HepG2 (cell line): ENCODE measurements around the gene MFAP2. TPM values are rescaled to one million over a fixed set of nuclear protein-coding genes. Genes with fewer than 3 reads are reported as not detected.

Experiments
- ATAC-seq: fragments of 200-7000 bp; cut with Tn5 transposase; 3 replicates; pipeline ENCODE4 v1.9.1; 2020; ENCODE audit warnings: mild to moderate bottlenecking, moderate library complexity
- BruUV-seq: library from RNA; stranded (reverse); fragments of 400-500 nt; replicated peaks from 2 replicates; lab custom pipeline; 2021; lab: Mats Ljungman, UMichigan
- CTCF ChIA-PET: fragments of 300-600 bp; formaldehyde crosslinking; extraction: SDS; loops from one replicate; lab custom pipeline; 2021; ENCODE audit warnings: low total read pairs, inconsistent platforms, low intra/inter-chr PET ratio; lab: Yijun Ruan, JAX
- POLR2A ChIA-PET: fragments of 350-600 bp; sonication (Branson Sonifier 250); formaldehyde crosslinking; loops from one replicate; lab custom pipeline; 2020; ENCODE audit warnings: antibody characterized with exemption, inconsistent platforms; lab: Yijun Ruan, JAX
- DNase-seq: peaks from one replicate; pipeline ENCODE4 v3.0.0-alpha.2; 2015; ENCODE audit warnings: low spot score
- FAIRE-seq: peaks from 3 replicates; lab custom pipeline; 2011; peaks lifted over from hg19 to GRCh38; lab: Jason Lieb, UNC
- H2AFZ ChIP-seq: one replicate; pipeline ENCODE4 v1.6.1; 2011; ENCODE audit warnings: low read length, inconsistent platforms
- H3K27ac ChIP-seq: fragments of 300-600 bp; 3 replicates; pipeline ENCODE4 v1.8.0; 2011; ENCODE audit warnings: mixed run types, mild to moderate bottlenecking, mixed read lengths, low read length, inconsistent platforms; ENCODE audit not compliant: insufficient read depth; ENCODE audit errors: extremely low read length
- H3K27me3 ChIP-seq, 2 experiments: fragments of 200-600 bp in 1 of 2; 2 replicates in 1 of 2; 3 replicates in 1 of 2; pipeline versions ENCODE4 v1.6.0 to v1.8.0; 2011; ENCODE audit warnings: low read length in 2 of 2, mild to moderate bottlenecking in 2 of 2, moderate library complexity in 2 of 2, inconsistent platforms in 1 of 2; ENCODE audit not compliant: insufficient read depth in 2 of 2, control insufficient read depth in 1 of 2
- H3K36me3 ChIP-seq, 2 experiments: fragments of 200-600 bp in 1 of 2; replicated peaks in 1 of 2; 2 replicates in 1 of 2; 3 replicates in 1 of 2; pipeline versions ENCODE4 v1.5.1 to v1.8.0; 2011; ENCODE audit warnings: low read length in 2 of 2, inconsistent platforms in 1 of 2; ENCODE audit not compliant: insufficient read depth in 2 of 2, control insufficient read depth in 1 of 2
- H3K4me1 ChIP-seq: 2 replicates; pipeline ENCODE4 v1.5.1; 2012; ENCODE audit warnings: low read length, inconsistent platforms; ENCODE audit not compliant: insufficient read depth
- H3K4me2 ChIP-seq: 2 replicates; pipeline ENCODE4 v1.6.0; 2011; ENCODE audit warnings: low read depth, low read length, inconsistent platforms
- H3K4me3 ChIP-seq, 3 experiments: fragments of 200-600 bp in 1 of 3; sonication (generic), shearing (Covaris generic) in 1 of 3; replicated peaks in 1 of 3; 2 replicates each; pipeline ENCODE4 v1.5.1; 2011 to 2016; ENCODE audit warnings: low read length in 3 of 3, inconsistent platforms in 2 of 3, low read depth in 2 of 3, mild to moderate bottlenecking in 2 of 3, control low read depth in 1 of 3, mixed read lengths in 1 of 3; ENCODE audit not compliant: insufficient read depth in 1 of 3
- H3K79me2 ChIP-seq: one replicate; pipeline ENCODE4 v1.6.1; 2011; ENCODE audit warnings: low read length, inconsistent platforms; ENCODE audit not compliant: insufficient read depth
- H3K9ac ChIP-seq: 2 replicates; pipeline ENCODE4 v1.6.0; 2011; ENCODE audit warnings: mild to moderate bottlenecking, low read depth, low read length, inconsistent platforms; ENCODE audit not compliant: insufficient read depth
- H3K9me3 ChIP-seq: 2 replicates; pipeline ENCODE4 v1.5.1; 2012; ENCODE audit warnings: mild to moderate bottlenecking, low read length
- H4K20me1 ChIP-seq: 2 replicates; pipeline ENCODE4 v1.6.0; 2011; ENCODE audit warnings: inconsistent platforms, mild to moderate bottlenecking, low read length, moderate library complexity; ENCODE audit not compliant: insufficient read depth
- ATF7-NPFF ChIP-seq: sonication (generic); formaldehyde crosslinking; IDR thresholded peaks from 2 replicates; pipeline ENCODE4 v1.8.1; 2023; ENCODE audit warnings: mild to moderate bottlenecking, low read depth, missing genetic modification reagents, moderate library complexity
- CREB1 ChIP-seq, 2 experiments: fragments of 450-650 bp in 1 of 2; IDR thresholded peaks; 2 replicates each; pipeline ENCODE4 v1.6.1; 2016 to 2017; ENCODE audit warnings: control low read depth in 1 of 2, mild to moderate bottlenecking in 1 of 2, missing compliant biosample characterization in 1 of 2, missing genetic modification characterization in 1 of 2
- FOXM1 ChIP-seq: sonication (generic); formaldehyde crosslinking; IDR thresholded peaks from 2 replicates; pipeline ENCODE4 v1.5.0; 2020; ENCODE audit warnings: missing genetic modification reagents
- MED8 ChIP-seq: sonication (generic); formaldehyde crosslinking; IDR thresholded peaks from 2 replicates; pipeline ENCODE4 v1.8.1; 2023; ENCODE audit warnings: mild to moderate bottlenecking, missing genetic modification reagents; ENCODE audit not compliant: insufficient replicate concordance
- MLLT10 ChIP-seq: sonication (generic); formaldehyde crosslinking; IDR thresholded peaks from 2 replicates; pipeline ENCODE4 v1.4.0; 2020; ENCODE audit warnings: missing genetic modification reagents
- NPAS2 ChIP-seq: sonication (generic); formaldehyde crosslinking; IDR thresholded peaks from 2 replicates; pipeline ENCODE4 v1.8.0; 2022; ENCODE audit warnings: mild to moderate bottlenecking, missing genetic modification reagents, borderline replicate concordance
- RORA ChIP-seq: sonication (generic); formaldehyde crosslinking; IDR thresholded peaks from 2 replicates; pipeline ENCODE4 v1.5.0; 2020; ENCODE audit warnings: mild to moderate bottlenecking, missing genetic modification reagents, moderate library complexity
- SAP130 ChIP-seq: IDR thresholded peaks from 2 replicates; pipeline ENCODE4 v1.6.1; 2016; ENCODE audit warnings: low read depth
- SIN3A ChIP-seq: IDR thresholded peaks from 2 replicates; pipeline ENCODE4 v1.6.1; 2011; ENCODE audit warnings: low read depth, mild to moderate bottlenecking, control low read depth, low read length, borderline replicate concordance
- SMYD3 ChIP-seq: sonication (generic); formaldehyde crosslinking; IDR thresholded peaks from 2 replicates; pipeline ENCODE4 v1.8.1; 2023; ENCODE audit warnings: mild to moderate bottlenecking, missing genetic modification reagents
- SNAPC5 ChIP-seq: sonication (generic); formaldehyde crosslinking; IDR thresholded peaks from 2 replicates; pipeline ENCODE4 v1.8.1; 2023; ENCODE audit warnings: mild to moderate bottlenecking, missing genetic modification reagents, borderline replicate concordance
- SRSF4 ChIP-seq: fragments of 200-400 bp; formaldehyde crosslinking; IDR thresholded peaks from one replicate; pipeline ENCODE4 v1.6.1; 2018; ENCODE audit warnings: mild to moderate bottlenecking, low read depth, low read length, moderate library complexity; ENCODE audit not compliant: poor library complexity, severe bottlenecking
- ZFP82 ChIP-seq: sonication (generic); formaldehyde crosslinking; IDR thresholded peaks from 2 replicates; pipeline ENCODE4 v1.5.1; 2020; ENCODE audit warnings: mild to moderate bottlenecking, missing genetic modification reagents, borderline replicate concordance
- ZNF235 ChIP-seq: sonication (generic); formaldehyde crosslinking; IDR thresholded peaks from 2 replicates; pipeline ENCODE4 v1.8.1; 2023; ENCODE audit warnings: mild to moderate bottlenecking, missing genetic modification reagents, borderline replicate concordance
- ZNF337 ChIP-seq: sonication (generic); formaldehyde crosslinking; IDR thresholded peaks from 2 replicates; pipeline ENCODE4 v1.5.1; 2020; ENCODE audit warnings: missing genetic modification reagents, low read depth, mild to moderate bottlenecking, borderline replicate concordance
- ZNF550 ChIP-seq: sonication (generic); formaldehyde crosslinking; IDR thresholded peaks from 2 replicates; pipeline ENCODE4 v1.4.0; 2020; ENCODE audit warnings: mild to moderate bottlenecking, missing genetic modification reagents, borderline replicate concordance
- ZNF569 ChIP-seq: sonication (generic); formaldehyde crosslinking; IDR thresholded peaks from 2 replicates; pipeline ENCODE4 v1.5.0; 2020; ENCODE audit warnings: mild to moderate bottlenecking, missing genetic modification reagents, moderate library complexity, borderline replicate concordance
- WGBS: methylation state at CpG from one replicate; pipeline ENCODE4 v1.1.6; 2017; ENCODE audit warnings: low lambda C conversion rate; 5-methylcytosine and 5-hydroxymethylcytosine counted together
- in situ Hi-C: cut with HindIII; loops from 2 replicates; pipeline ENCODE4 v1.10.0; 2017; ENCODE audit warnings: low pct_unique_long_range_greater_than_20kb; ENCODE audit not compliant: extremely low pct_ligation_motif_present
- intact Hi-C: fragments of 100-400 bp; cut with micrococcal nuclease; formaldehyde crosslinking; loops from one replicate; pipeline ENCODE4 v1.10.0; 2022; ENCODE audit not compliant: unreplicated experiment
- polyA plus RNA-seq, 8 experiments: library from polyadenylated mRNA; depleted of rRNA in 3 of 8; stranded (reverse) in 7 of 8; unstranded in 1 of 8; fragments of >200 nt; fragmentation: Illumina TruSeq in 4 of 8; extraction: Trizol in 4 of 8; gene quantifications; 2 replicates each; pipeline versions ENCODE4 v1.2.1 to v1.2.3, GENCODE V29; 2011 to 2016; ENCODE audit warnings: low read depth in 4 of 8, missing spikeins in 1 of 8, mixed read lengths in 1 of 8; ENCODE audit not compliant: insufficient read depth in 1 of 8
- total RNA-seq, 5 experiments: library from RNA; depleted of rRNA; stranded (reverse); fragments of >200 nt; fragmentation: Illumina TruSeq; extraction: Trizol; gene quantifications; 2 replicates each; pipeline ENCODE4 v1.2.3, GENCODE V29; 2016; ENCODE audit warnings: low read depth in 1 of 5

Gene MFAP2
- total and polyA plus RNA-seq, 2 of the 13 experiments (the other 11 are each of a cell fraction or from before 2014, with no cell fraction given) = 1.1 to 1.4 TPM

- BruUV-seq = no TSS peak
- ChIA-PET POLR2A (no interaction called here), CTCF (no interaction called here)
- H3K4me3 ChIP-seq = no peak overlapping the region
- no peaks in the 10 kb centered on the region for H3K9me3 ChIP-seq
- TF ChIP-seq CREB1 (IDR thresholded peaks at IDR 0.05) = peak; percentile 72
- no peak for TF ChIP-seq CREB1 (CRISPR knock-in tag; IDR thresholded peaks at IDR 0.05)
- TF ChIP-seq SNAPC5 (CRISPR knock-in tag) = no peak
- no peaks in the 10 kb centered on the region for H3K79me2 ChIP-seq
- no peak for DNase-seq
- no peak for ATAC-seq
- no peak overlapping the region for H3K4me2 ChIP-seq
- in situ Hi-C loops (loop anchor here (25.0 kb wide), 1 partner anchor 270 kb away; the partner anchor contains the start of gene PADI3), intact Hi-C loops (no loop called here)
- H3K9ac ChIP-seq = no peak overlapping the region
- peaks cover 0 to 1% of the 10 kb centered on the region in 2 experiments; a peak in 1 of 5 replicates for H3K27me3 ChIP-seq
- no peak overlapping the region for H2AFZ ChIP-seq
- H4K20me1 ChIP-seq = no peaks in the 10 kb centered on the region; the same call in 1 of the 2 replicates
- no peaks in the 10 kb centered on the region for H3K4me1 ChIP-seq
- H3K36me3 ChIP-seq = no peaks in the 10 kb centered on the region
- 33% methylated on average over 5 of the region's 7 CpGs for WGBS
- H3K27ac ChIP-seq = no peak overlapping the region
- FAIRE-seq = no peak
Measured at GRCh38 chr1:16967095-16967575, 13.3 kb downstream of the MFAP2 start.

- Histone ChIP-seq H3K36me3 (no peaks in the 10 kb centered on the region), H2AFZ (no peak overlapping the region), H3K4me3 (no peak overlapping the region), H4K20me1 (no peaks in the 10 kb centered on the region; the same call in 1 of the 2 replicates), H3K9ac (no peak overlapping the region), H3K27me3 (no peaks in the 10 kb centered on the region; a peak in 1 of 5 replicates)
- no peak for DNase-seq
- BruUV-seq = no TSS peak
- CTCF ChIA-PET = no interaction called here
- in situ Hi-C loops = loop anchor here (25.0 kb wide), 1 partner anchor 271 kb away; the partner anchor contains the start of gene PADI3
- FAIRE-seq = no peak
- intact Hi-C loops = no loop called here
- POLR2A ChIA-PET = no interaction called here
- WGBS = 93% methylated on average over 18 of the region's 22 CpGs
- TF ChIP-seq MED8 (CRISPR knock-in tag) (no peak), SRSF4 (no peak), RORA (CRISPR knock-in tag) (no peak), ATF7-NPFF (CRISPR knock-in tag) (no peak), SMYD3 (no peak), SIN3A (no peak), MLLT10 (CRISPR knock-in tag) (no peak), ZFP82 (CRISPR knock-in tag) (no peak), ZNF235 (no peak), ZNF550 (CRISPR knock-in tag) (no peak), ZNF337 (CRISPR knock-in tag) (no peak), NPAS2 (CRISPR knock-in tag) (no peak), ZNF569 (CRISPR knock-in tag) (no peak), FOXM1 (no peak), SAP130 (CRISPR knock-in tag) (no peak)
- TF ChIP-seq, all 625 proteins: peak for 0
- no peaks in the 10 kb centered on the region for H3K79me2 ChIP-seq
- no peak overlapping the region for H3K4me2 ChIP-seq
- peaks cover 5% of the 10 kb centered on the region for H3K4me1 ChIP-seq
- ATAC-seq = no peak
- no peak overlapping the region for H3K27ac ChIP-seq
- H3K9me3 ChIP-seq = no peaks in the 10 kb centered on the region
Measured at GRCh38 chr1:16966282-16966681, 14.1 kb downstream of the MFAP2 start.
